ENCODE data around the gene JAKMIP3. TPM values are rescaled to one million over a fixed set of nuclear protein-coding genes. Genes with fewer than 3 reads are reported as not detected.

The JAKMIP3 gene
- polyA plus RNA-seq, 6 donors from 2014 or later = not detected

GRCh38 chr10:132050191-132050590 lies 15.6 kb upstream of the JAKMIP3 start:
- H3K27me3 Mint-ChIP-seq = peaks cover 11 to 33% (median 18%) of the 10 kb centered on the region in 3 donors
- H3K27ac Mint-ChIP-seq = no peak overlapping the region
- H3K36me3 Mint-ChIP-seq = peaks cover 0 to 8% of the 10 kb centered on the region in 2 donors
- H3K4me1 Mint-ChIP-seq = no peaks in the 10 kb centered on the region
- DNase-seq = no peak
- H3K4me3 Mint-ChIP-seq = no peak overlapping the region
- H3K9me3 Mint-ChIP-seq = peaks cover 6 to 33% (median 21%) of the 10 kb centered on the region in 7 donors
- ATAC-seq (ENCODE audit: low read depth in 2 of 2) = no peak

DNA sequence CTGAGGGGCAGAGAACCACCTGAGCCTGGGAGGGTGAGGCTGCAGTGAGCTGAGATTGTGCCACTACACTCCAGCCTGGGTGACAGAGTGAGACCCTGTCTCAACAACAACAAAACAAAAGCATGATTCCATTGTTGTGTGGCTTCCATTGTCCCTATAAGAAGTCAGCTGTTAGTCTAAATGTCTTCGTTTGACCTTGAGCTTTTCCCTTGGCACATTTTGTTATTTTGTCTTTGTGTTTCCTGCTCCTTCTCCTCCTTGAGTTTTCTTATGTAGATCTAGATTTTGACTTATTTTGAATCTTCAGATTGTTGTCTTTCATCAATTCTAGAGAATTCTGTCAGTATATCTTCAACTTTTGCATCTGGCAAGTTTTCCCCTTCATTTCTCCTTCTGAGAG lies 13.6 kb upstream of the JAKMIP3 start:
- peak overlapping the region in 2 of 6 donors; percentile 76 to 86 for H3K27ac Mint-ChIP-seq
- no peak overlapping the region for H3K4me3 Mint-ChIP-seq
- no peaks in the 10 kb centered on the region for H3K4me1 Mint-ChIP-seq
- peaks cover 0 to 8% of the 10 kb centered on the region in 2 donors for H3K36me3 Mint-ChIP-seq
- DNase-seq = no peak
- H3K27me3 Mint-ChIP-seq = peaks cover 6 to 32% (median 8%) of the 10 kb centered on the region in 3 donors
- ATAC-seq (ENCODE audit: low read depth in 2 of 2) = no peak
- H3K9me3 Mint-ChIP-seq = peaks cover 6 to 33% (median 21%) of the 10 kb centered on the region in 7 donors

GRCh38 chr10:132054564-132054963 lies 11.2 kb upstream of the JAKMIP3 start:
- peak overlapping the region in 1 of 8 donors; percentile 42 for H3K4me3 Mint-ChIP-seq
- DNase-seq (no peak), ATAC-seq (ENCODE audit: low read depth in 2 of 2) (no peak)
- peaks cover 6 to 30% (median 19%) of the 10 kb centered on the region in 7 donors for H3K9me3 Mint-ChIP-seq
- H3K27me3 Mint-ChIP-seq = peaks cover 6 to 25% (median 15%) of the 10 kb centered on the region in 3 donors
- H3K27ac Mint-ChIP-seq = peak overlapping the region in 1 of 6 donors; percentile 7
- peaks cover 0 to 8% of the 10 kb centered on the region in 2 donors for H3K36me3 Mint-ChIP-seq
- peaks cover 0 to 3% (median 0%) of the 10 kb centered on the region in 3 donors for H3K4me1 Mint-ChIP-seq

GRCh38 chr10:132055616-132056015 lies 10.1 kb upstream of the JAKMIP3 start:
- ATAC-seq (ENCODE audit: low read depth in 2 of 2) (no peak), DNase-seq (no peak)
- H3K36me3 Mint-ChIP-seq = peaks cover 0 to 8% of the 10 kb centered on the region in 2 donors
- H3K9me3 Mint-ChIP-seq = peaks cover 6 to 29% (median 14%) of the 10 kb centered on the region in 7 donors
- peaks cover 0 to 3% (median 0%) of the 10 kb centered on the region in 3 donors for H3K4me1 Mint-ChIP-seq
- no peak overlapping the region for H3K4me3 Mint-ChIP-seq
- H3K27me3 Mint-ChIP-seq = peaks cover 0 to 24% (median 16%) of the 10 kb centered on the region in 3 donors
- H3K27ac Mint-ChIP-seq = no peak overlapping the region

DNA sequence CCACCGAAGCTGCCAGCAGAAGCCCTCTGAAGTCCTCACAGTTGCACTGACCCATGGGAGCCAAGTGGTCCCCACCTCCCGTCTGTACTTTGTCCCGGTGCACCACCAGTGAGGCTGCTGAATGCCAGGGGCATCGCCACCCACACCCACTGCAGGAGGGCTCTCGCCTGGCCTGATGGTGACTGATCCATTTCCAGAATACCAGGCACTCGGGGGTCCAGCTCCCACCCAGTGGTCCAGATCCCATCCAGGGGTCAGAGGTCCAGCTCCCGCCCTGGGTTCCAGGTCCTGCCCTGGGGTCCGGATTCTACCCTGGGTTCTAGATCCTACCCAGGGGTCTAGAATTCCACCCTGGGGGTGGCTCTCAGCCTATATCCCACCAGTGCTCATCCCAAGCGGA lies 9.1 kb upstream of the JAKMIP3 start:
- Mint-ChIP-seq H3K27ac (no peak overlapping the region), H3K4me1 (peaks cover 0 to 3% (median 0%) of the 10 kb centered on the region in 3 donors), H3K4me3 (no peak overlapping the region), H3K27me3 (peaks cover 0 to 30% (median 22%) of the 10 kb centered on the region in 3 donors), H3K36me3 (peaks cover 0 to 8% of the 10 kb centered on the region in 2 donors), H3K9me3 (peaks cover 6 to 26% (median 14%) of the 10 kb centered on the region in 7 donors)
- ATAC-seq (ENCODE audit: low read depth in 2 of 2) (no peak), DNase-seq (no peak)

GRCh38 chr10:132057191-132057681 lies 8.5 kb upstream of the JAKMIP3 start:
- peaks cover 4 to 22% (median 13%) of the 10 kb centered on the region in 7 donors for H3K9me3 Mint-ChIP-seq
- DNase-seq (no peak), ATAC-seq (ENCODE audit: low read depth in 2 of 2) (no peak)
- H3K4me3 Mint-ChIP-seq = no peak overlapping the region
- peak overlapping the region in 2 of 6 donors; percentile 22 to 89 for H3K27ac Mint-ChIP-seq
- H3K4me1 Mint-ChIP-seq = peaks cover 0 to 3% (median 0%) of the 10 kb centered on the region in 3 donors
- peaks cover 0 to 5% of the 10 kb centered on the region in 2 donors for H3K36me3 Mint-ChIP-seq
- H3K27me3 Mint-ChIP-seq = peaks cover 0 to 30% (median 27%) of the 10 kb centered on the region in 3 donors

GRCh38 chr10:132058111-132058745 lies 7.5 kb upstream of the JAKMIP3 start:
- peaks cover 0 to 36% (median 27%) of the 10 kb centered on the region in 3 donors for H3K27me3 Mint-ChIP-seq
- H3K4me3 Mint-ChIP-seq = no peak overlapping the region

DNA sequence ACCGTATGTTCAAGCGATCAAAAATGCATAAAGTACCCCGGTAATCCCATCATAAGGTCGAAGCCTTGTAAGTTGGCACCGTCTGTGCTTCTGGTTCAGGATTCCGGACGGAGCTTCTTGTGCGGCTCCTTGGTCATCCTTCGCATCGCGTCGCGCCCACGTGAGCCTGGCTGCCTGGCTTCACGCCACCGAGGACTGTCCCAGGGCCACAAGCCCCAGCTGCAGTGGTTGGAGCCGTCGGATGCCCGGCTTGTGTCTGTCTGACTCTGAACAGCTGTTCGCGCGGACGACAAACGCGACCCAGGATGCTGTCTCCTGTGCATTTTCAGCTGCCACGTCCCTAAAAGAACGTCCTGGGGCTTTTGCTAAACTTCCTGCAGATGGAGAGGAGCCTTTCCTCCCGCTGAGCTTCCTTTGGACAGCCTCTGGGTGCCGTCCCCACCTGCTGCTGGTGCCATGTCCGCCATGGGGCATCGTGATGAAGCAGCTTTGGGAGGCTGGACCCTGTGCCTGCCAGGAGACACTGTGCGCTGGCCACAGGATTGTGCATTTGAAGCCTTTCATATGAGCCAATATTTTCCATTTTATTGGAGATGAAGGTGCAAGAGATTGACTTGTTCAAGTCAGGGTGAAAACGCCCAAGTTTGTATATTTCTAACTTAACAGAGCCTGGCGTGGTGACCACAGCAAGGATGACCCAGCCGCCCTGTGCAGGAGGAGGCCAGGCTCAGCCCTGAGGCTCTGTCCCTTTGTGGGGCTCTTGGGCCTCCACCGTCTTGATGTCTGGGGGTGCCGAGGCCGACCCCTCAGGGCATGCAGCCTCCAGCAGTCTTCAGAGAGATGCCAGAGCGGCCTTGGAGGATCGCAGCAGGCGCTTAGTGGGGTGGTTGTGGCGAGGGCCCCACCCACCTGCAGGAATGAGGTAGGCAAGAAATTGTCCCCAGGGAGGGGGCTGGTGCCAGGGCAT lies 6.7 kb upstream of the JAKMIP3 start:
- DNase-seq (no peak), ATAC-seq (ENCODE audit: low read depth in 2 of 2) (no peak)
- H3K36me3 Mint-ChIP-seq = no peaks in the 10 kb centered on the region
- no peak overlapping the region for H3K27ac Mint-ChIP-seq
- H3K27me3 Mint-ChIP-seq = peaks cover 0 to 35% (median 27%) of the 10 kb centered on the region in 3 donors
- H3K4me1 Mint-ChIP-seq = peaks cover 0 to 3% (median 0%) of the 10 kb centered on the region in 3 donors
- peaks cover 0 to 6% (median 0%) of the 10 kb centered on the region in 7 donors for H3K9me3 Mint-ChIP-seq
- H3K4me3 Mint-ChIP-seq = no peak overlapping the region

More at GRCh38 chr10:132058111-132058745, 7.5 kb upstream of the JAKMIP3 start:
- Mint-ChIP-seq H3K36me3 (no peaks in the 10 kb centered on the region), H3K4me1 (peaks cover 0 to 3% (median 0%) of the 10 kb centered on the region in 3 donors), H3K9me3 (peaks cover 0 to 12% (median 4%) of the 10 kb centered on the region in 7 donors), H3K27ac (no peak overlapping the region)
- DNase-seq = no peak
- no peak for ATAC-seq (ENCODE audit: low read depth in 2 of 2)

GRCh38 chr10:132059760-132060508 lies 5.8 kb upstream of the JAKMIP3 start:
- Mint-ChIP-seq H3K4me1 (peaks cover 0 to 3% (median 0%) of the 10 kb centered on the region in 3 donors), H3K9me3 (peaks cover 0 to 2% (median 0%) of the 10 kb centered on the region in 7 donors), H3K4me3 (no peak overlapping the region), H3K27ac (peak overlapping the region in 2 of 6 donors; percentile 17 to 58), H3K27me3 (peaks cover 0 to 38% (median 27%) of the 10 kb centered on the region in 3 donors), H3K36me3 (no peaks in the 10 kb centered on the region)
- ATAC-seq (ENCODE audit: low read depth in 2 of 2) (no peak), DNase-seq (no peak)

DNA sequence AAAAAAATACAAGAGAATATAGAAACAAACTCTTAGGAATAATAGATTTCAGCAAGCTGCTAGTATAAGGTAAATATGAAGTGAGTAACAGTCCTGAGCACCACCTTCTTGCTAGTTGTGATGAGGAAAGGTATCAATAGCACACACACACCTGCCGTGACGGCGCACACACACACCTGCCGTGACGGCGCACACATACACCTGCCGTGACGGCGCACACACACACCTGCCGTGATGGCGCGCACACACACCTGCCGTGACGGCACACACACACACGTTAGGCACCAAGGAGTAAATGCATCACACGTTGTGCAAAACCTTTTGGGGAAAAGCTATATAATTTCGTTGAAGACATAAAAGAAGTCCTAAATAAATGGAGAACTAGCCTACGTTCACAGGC lies 4.7 kb upstream of the JAKMIP3 start:
- Mint-ChIP-seq H3K27ac (no peak overlapping the region), H3K36me3 (no peaks in the 10 kb centered on the region), H3K9me3 (peaks cover 0 to 2% (median 0%) of the 10 kb centered on the region in 7 donors), H3K4me3 (no peak overlapping the region), H3K4me1 (peaks cover 0 to 8% (median 3%) of the 10 kb centered on the region in 3 donors), H3K27me3 (peaks cover 0 to 49% (median 34%) of the 10 kb centered on the region in 3 donors)
- DNase-seq = no peak
- ATAC-seq (ENCODE audit: low read depth in 2 of 2) = no peak

DNA sequence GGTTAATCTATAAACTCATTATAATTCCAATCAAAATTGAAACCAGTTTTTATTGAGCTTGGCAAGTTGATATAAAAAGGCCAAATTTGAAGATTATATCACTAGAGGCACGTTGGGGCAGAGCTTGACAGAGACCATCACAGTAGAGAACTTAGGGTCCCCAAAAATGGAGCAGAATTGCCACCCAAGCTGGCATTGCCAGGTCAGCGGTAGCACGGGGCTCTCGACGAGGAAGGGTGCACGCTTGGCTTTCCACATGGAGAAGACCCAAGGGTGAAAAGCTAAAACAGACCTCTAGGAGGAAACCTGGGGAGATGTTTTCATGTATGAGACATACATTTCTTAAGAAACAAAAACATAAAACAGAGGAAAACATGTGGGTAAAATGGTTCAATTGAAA lies 4.3 kb upstream of the JAKMIP3 start:
- Mint-ChIP-seq H3K4me3 (no peak overlapping the region), H3K27me3 (peaks cover 0 to 51% (median 35%) of the 10 kb centered on the region in 3 donors)
- ATAC-seq (ENCODE audit: low read depth in 2 of 2) = no peak

DNA sequence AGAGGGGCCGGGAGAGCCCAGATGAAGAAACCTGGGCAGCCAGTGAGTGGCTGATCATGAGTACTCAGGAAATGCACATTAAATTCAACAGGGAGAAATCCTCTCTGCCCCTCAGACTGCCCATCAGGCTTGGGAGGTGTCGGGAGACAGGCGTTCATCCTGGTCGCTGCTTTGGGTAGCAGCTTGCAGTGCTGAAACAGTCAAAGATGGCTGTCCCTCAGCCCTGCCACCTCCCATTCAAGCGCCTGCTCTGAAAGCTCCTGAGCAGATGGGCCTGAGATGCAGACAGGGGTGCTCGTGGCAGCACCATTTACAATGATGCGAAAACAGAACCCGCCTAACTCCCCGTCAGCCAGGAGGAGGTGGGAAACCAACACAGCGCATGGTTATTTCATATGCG lies 3.6 kb upstream of the JAKMIP3 start:
- ATAC-seq (ENCODE audit: low read depth in 2 of 2) (no peak), DNase-seq (no peak)
- H3K36me3 Mint-ChIP-seq = no peaks in the 10 kb centered on the region
- H3K4me1 Mint-ChIP-seq = peaks cover 0 to 12% (median 3%) of the 10 kb centered on the region in 3 donors
- peaks cover 0 to 2% (median 0%) of the 10 kb centered on the region in 7 donors for H3K9me3 Mint-ChIP-seq
- no peak overlapping the region for H3K27ac Mint-ChIP-seq
- no peak overlapping the region for H3K4me3 Mint-ChIP-seq
- peaks cover 0 to 54% (median 42%) of the 10 kb centered on the region in 3 donors for H3K27me3 Mint-ChIP-seq

More for the DNA sequence above, 4.3 kb upstream of the JAKMIP3 start:
- Mint-ChIP-seq H3K27ac (peak overlapping the region in 1 of 6 donors; percentile 41), H3K36me3 (no peaks in the 10 kb centered on the region), H3K4me1 (peaks cover 0 to 12% (median 3%) of the 10 kb centered on the region in 3 donors), H3K9me3 (peaks cover 0 to 2% (median 0%) of the 10 kb centered on the region in 7 donors)
- no peak for DNase-seq

Measured in naive B cell (primary cell).